Stimulated activated CD4-positive, alpha-beta T cell treated with anti-CD3 and anti-CD28 coated beads, Interleukin-1b, Interleukin-23, amount 100 ng/mL, for 48 hours (primary cell): ENCODE measurements around the gene CHRNA3.

Source experiments
- DNase-seq: peaks from one replicate; pipeline ENCODE4 v3.0.0-alpha.2; 2020

Gene CHRNA3

DNA sequence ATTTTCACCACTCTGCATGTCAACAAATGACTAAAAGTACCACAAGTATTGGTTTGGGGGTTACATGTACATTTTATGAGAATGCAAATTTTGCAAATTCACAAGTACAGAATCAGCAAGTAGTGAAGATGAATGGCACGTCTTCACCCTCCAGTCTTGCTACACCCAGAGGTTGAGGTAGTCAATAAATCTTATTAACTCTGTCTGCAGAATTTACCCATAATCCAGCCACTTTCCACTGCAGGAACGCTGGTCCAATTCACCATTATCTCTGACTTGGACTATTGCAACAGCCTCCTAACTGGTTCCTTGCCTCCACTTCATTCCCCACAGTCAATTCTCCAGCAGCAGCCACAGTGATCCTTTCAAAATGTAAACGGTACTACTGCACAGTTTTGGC, 70.0 kb downstream of the CHRNA3 start:
- DNase-seq: no peak

DNA sequence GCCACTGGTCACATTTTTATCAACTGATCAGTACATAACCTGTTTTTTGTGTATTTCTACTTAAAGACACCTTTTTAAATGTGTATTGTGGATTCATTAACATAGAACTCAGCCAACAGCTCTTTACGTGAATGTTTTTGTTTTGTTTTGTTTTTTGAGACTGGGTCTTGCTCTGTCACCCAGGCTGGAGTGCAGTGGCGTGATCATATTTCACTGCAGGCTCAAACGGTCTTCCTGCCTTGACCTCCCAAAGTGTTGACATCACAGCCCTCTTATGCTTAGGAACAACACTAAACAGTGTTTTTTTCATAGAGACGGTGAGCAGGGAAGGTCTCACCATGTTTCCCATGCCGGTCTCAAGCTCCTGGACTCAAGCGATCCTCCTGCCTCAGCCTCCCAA, 70.6 kb downstream of the CHRNA3 start:
- no peak for DNase-seq
